ENCODE results near the gene RAD51B. TPM values are rescaled to one million over a fixed set of nuclear protein-coding genes. Genes with fewer than 3 reads are reported as not detected.
"Not testable (repeated sequence)": the region's sequence is repeated elsewhere in the genome, so short reads cannot be mapped to it uniquely, and the experiment has no call there.

The RAD51B gene
- total RNA-seq, 4 donors from 2014 or later, result 19.6 to 39.7 (median 25.4) TPM

GRCh38 chr14:68041876-68042354 lies 222.3 kb downstream of the RAD51B start:
- no peak for DNase-seq (ENCODE audit: low spot score in 2 of 2)
- H3K4me1 ChIP-seq, result peaks cover 39% of the 10 kb centered on the region
- 67% methylated on average over 3 of the region's 3 CpGs for WGBS

GRCh38 chr14:68042586-68043210 lies 223.1 kb downstream of the RAD51B start:
- no peak for TF ChIP-seq POLR2AphosphoS5 (IDR thresholded peaks at IDR 0.05)
- no peak for TF ChIP-seq EP300 (IDR thresholded peaks at IDR 0.05)
- no peak for TF ChIP-seq POLR2A (IDR thresholded peaks at IDR 0.05)
- TF ChIP-seq CTCF (IDR thresholded peaks at IDR 0.05), result no peak
- DNase-seq (ENCODE audit: low spot score in 2 of 2), result no peak
- Histone ChIP-seq H3K9me3 (no peaks in the 10 kb centered on the region), H3K4me3 (no peak overlapping the region), H3K27ac (peak overlapping the region; percentile 70), H3K36me3 (no peaks in the 10 kb centered on the region), H3K27me3 (no peaks in the 10 kb centered on the region), H3K4me1 (peaks cover 39% of the 10 kb centered on the region)
- WGBS, result 48% methylated on average over 2 of the region's 2 CpGs

More at GRCh38 chr14:68041876-68042354, 222.3 kb downstream of the RAD51B start:
- TF ChIP-seq POLR2A (IDR thresholded peaks at IDR 0.05) (no peak), CTCF (IDR thresholded peaks at IDR 0.05) (no peak)
- Histone ChIP-seq H3K9me3 (no peaks in the 10 kb centered on the region), H3K27ac (peak overlapping the region; percentile 70), H3K27me3 (no peaks in the 10 kb centered on the region), H3K36me3 (no peaks in the 10 kb centered on the region), H3K4me3 (no peak overlapping the region)

DNA sequence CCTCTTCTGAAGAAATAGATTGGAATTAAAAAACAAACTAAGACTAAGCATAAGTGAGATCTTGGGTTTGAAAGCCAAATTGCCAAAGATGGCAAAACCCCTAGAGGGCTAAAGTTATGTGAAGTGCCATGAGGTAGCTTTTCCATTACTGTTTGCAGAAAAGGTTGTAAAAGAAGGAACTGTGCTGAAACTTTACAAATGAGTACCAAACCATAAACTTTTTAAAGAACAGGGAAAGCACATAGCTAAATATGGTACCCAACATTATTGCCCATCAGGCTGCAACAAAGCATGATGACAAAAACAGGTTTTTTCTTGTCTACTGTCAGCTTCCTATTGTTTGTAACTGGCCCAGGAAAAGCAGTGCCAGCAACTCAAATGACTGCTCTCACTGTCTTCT lies 224.2 kb downstream of the RAD51B start:
- peaks cover 39% of the 10 kb centered on the region for H3K4me1 ChIP-seq
- DNase-seq (ENCODE audit: low spot score in 2 of 2), result no peak
- H3K27ac ChIP-seq, result peak overlapping the region; percentile 70

GRCh38 chr14:68047906-68048305 lies 228.3 kb downstream of the RAD51B start:
- Histone ChIP-seq H3K9me3 (no peaks in the 10 kb centered on the region), H3K4me1 (peaks cover 17% of the 10 kb centered on the region), H3K36me3 (no peaks in the 10 kb centered on the region), H3K27me3 (no peaks in the 10 kb centered on the region), H3K4me3 (no peak overlapping the region), H3K27ac (no peak overlapping the region)
- TF ChIP-seq POLR2A (IDR thresholded peaks at IDR 0.05) (no peak), CTCF (IDR thresholded peaks at IDR 0.05) (no peak)
- DNase-seq (ENCODE audit: low spot score in 2 of 2), result no peak
- 57% methylated on average over 6 of the region's 6 CpGs for WGBS

More for the DNA sequence above, 224.2 kb downstream of the RAD51B start:
- no peaks in the 10 kb centered on the region for H3K27me3 ChIP-seq
- H3K4me3 ChIP-seq, result no peak overlapping the region
- H3K36me3 ChIP-seq, result no peaks in the 10 kb centered on the region
- H3K9me3 ChIP-seq, result no peaks in the 10 kb centered on the region
- TF ChIP-seq POLR2A (IDR thresholded peaks at IDR 0.05) (no peak), POLR2AphosphoS5 (IDR thresholded peaks at IDR 0.05) (no peak), CTCF (IDR thresholded peaks at IDR 0.05) (no peak), EP300 (IDR thresholded peaks at IDR 0.05) (no peak)

- not testable (repeated sequence) for H3K27me3 ChIP-seq; H3K9me3 ChIP-seq; H3K36me3 ChIP-seq; H3K27ac ChIP-seq; H3K4me3 ChIP-seq; DNase-seq (ENCODE audit: low spot score in 2 of 2); H3K4me1 ChIP-seq
- 96% methylated on average over 2 of the region's 2 CpGs for WGBS
Observed at GRCh38 chr14:68048815-68049214, 229.2 kb downstream of the RAD51B start.

DNA sequence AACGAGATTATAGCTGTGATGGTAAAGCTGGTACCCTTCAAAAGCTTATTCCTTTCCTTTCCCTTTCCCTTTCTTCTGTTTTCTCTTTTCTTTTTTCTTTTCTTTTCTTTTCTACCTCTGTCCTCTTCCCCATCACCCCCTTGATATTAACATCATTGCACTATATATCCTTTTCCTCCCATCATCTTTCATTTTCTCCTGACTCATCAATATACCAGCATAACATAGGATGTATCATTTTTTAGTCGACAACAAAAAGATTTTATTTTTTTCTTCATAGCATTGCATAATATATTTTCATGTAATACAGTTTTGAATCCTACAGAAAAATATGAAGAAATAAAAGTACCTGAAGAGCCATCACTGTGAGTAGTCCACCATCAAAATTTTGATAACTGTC lies 230.6 kb downstream of the RAD51B start:
- Histone ChIP-seq H3K27me3 (no peaks in the 10 kb centered on the region), H3K4me1 (no peaks in the 10 kb centered on the region), H3K27ac (no peak overlapping the region), H3K4me3 (no peak overlapping the region), H3K36me3 (no peaks in the 10 kb centered on the region), H3K9me3 (no peaks in the 10 kb centered on the region)
- DNase-seq (ENCODE audit: low spot score in 2 of 2), result no peak
- WGBS, result 95% methylated on average over 2 of the region's 2 CpGs
- TF ChIP-seq EP300 (IDR thresholded peaks at IDR 0.05) (no peak), POLR2AphosphoS5 (IDR thresholded peaks at IDR 0.05) (no peak), CTCF (IDR thresholded peaks at IDR 0.05) (no peak), POLR2A (IDR thresholded peaks at IDR 0.05) (no peak)
